Neural progenitor cell (in vitro differentiated cells): ENCODE results near the gene NCF2. TPM values are rescaled to one million over a fixed set of nuclear protein-coding genes. Genes with fewer than 3 reads are reported as not detected.

Source experiments
- DNase-seq: peaks from one replicate; pipeline ENCODE4 v3.0.0-alpha.2; 2016; ENCODE audit warnings: low spot score
- H2AFZ ChIP-seq: fragments of 200-600 bp; sonication (generic); replicated peaks from 2 replicates; pipeline ENCODE4 v1.6.1; 2016; ENCODE audit warnings: antibody characterized with exemption
- H3F3A ChIP-seq: fragments of 200-600 bp; sonication (generic); 2 replicates; pipeline ENCODE4 v1.6.1; 2016; ENCODE audit warnings: antibody characterized with exemption, low read depth
- H3K27ac ChIP-seq: fragments of 200-600 bp; sonication (generic); 2 replicates; pipeline ENCODE4 v1.5.1; 2016; ENCODE audit warnings: mild to moderate bottlenecking
- H3K27me3 ChIP-seq: fragments of 200-600 bp; sonication (generic); 2 replicates; pipeline ENCODE4 v1.6.1; 2016; ENCODE audit warnings: mild to moderate bottlenecking, moderate library complexity
- H3K36me3 ChIP-seq: fragments of 200-600 bp; sonication (generic); 2 replicates; pipeline ENCODE4 v1.5.1; 2016
- H3K4me1 ChIP-seq: fragments of 200-600 bp; sonication (generic); 2 replicates; pipeline ENCODE4 v1.6.1; 2016; ENCODE audit warnings: mixed run types
- H3K4me2 ChIP-seq: fragments of 200-600 bp; sonication (generic); 2 replicates; pipeline ENCODE4 v1.6.1; 2016
- H3K4me3 ChIP-seq: fragments of 200-600 bp; sonication (generic); 2 replicates; pipeline ENCODE4 v1.5.1; 2016
- H3K79me2 ChIP-seq: fragments of 200-600 bp; sonication (generic); 2 replicates; pipeline ENCODE4 v1.6.1; 2016; ENCODE audit warnings: low read depth
- H3K9ac ChIP-seq: fragments of 200-600 bp; sonication (generic); 2 replicates; pipeline ENCODE4 v1.6.1; 2016
- H3K9me3 ChIP-seq: fragments of 200-600 bp; sonication (generic); 2 replicates; pipeline ENCODE4 v1.5.1; 2016; ENCODE audit warnings: low read depth
- H4K20me1 ChIP-seq: fragments of 200-600 bp; sonication (generic); 2 replicates; pipeline ENCODE4 v1.6.1; 2016; ENCODE audit warnings: low read depth
- H3K27ac Mint-ChIP-seq: 3 replicates; pipeline ENCODE4 v1.8.0; 2021; ENCODE audit warnings: mixed read lengths
- H3K27me3 Mint-ChIP-seq: 2 replicates; pipeline ENCODE4 v1.8.0; 2022; ENCODE audit warnings: low read depth, mild to moderate bottlenecking, inconsistent platforms, moderate library complexity, mixed read lengths; ENCODE audit not compliant: insufficient read depth
- H3K36me3 Mint-ChIP-seq: 3 replicates; pipeline ENCODE4 v1.8.0; 2021; ENCODE audit warnings: mixed read lengths
- H3K4me1 Mint-ChIP-seq: 3 replicates; pipeline ENCODE4 v1.8.0; 2021; ENCODE audit warnings: mixed read lengths
- H3K4me3 Mint-ChIP-seq: 3 replicates; pipeline ENCODE4 v1.8.0; 2021; ENCODE audit warnings: mild to moderate bottlenecking, moderate library complexity, mixed read lengths
- H3K9me3 Mint-ChIP-seq: 3 replicates; pipeline ENCODE4 v1.8.0; 2020; ENCODE audit warnings: mixed read lengths
- EZH2 ChIP-seq: fragments of 200-600 bp; sonication (generic); IDR thresholded peaks from 2 replicates; pipeline ENCODE4 v1.6.1; 2017; ENCODE audit warnings: antibody characterized with exemption, mild to moderate bottlenecking, moderate library complexity
- EZH2phosphoT487 ChIP-seq: fragments of 200-600 bp; sonication (generic); IDR thresholded peaks from 2 replicates; pipeline ENCODE4 v1.6.1; 2017; ENCODE audit warnings: antibody characterized with exemption
- total RNA-seq: library from RNA; depleted of rRNA; stranded (reverse); fragments of >200 nt; gene quantifications from 2 replicates; pipeline ENCODE4 v1.2.3, GENCODE V29; 2015; ENCODE audit warnings: low replicate concordance
- TF ChIP-seq, protein P1 (sequence below): fragments of 200-600 bp; sonication (generic); IDR thresholded peaks from 2 replicates; pipeline ENCODE4 v1.5.1; 2017; ENCODE audit warnings: antibody characterized with exemption, mild to moderate bottlenecking

NCF2 gene
- total RNA-seq, 1 donor from 2014 or later = not detected

DNA sequence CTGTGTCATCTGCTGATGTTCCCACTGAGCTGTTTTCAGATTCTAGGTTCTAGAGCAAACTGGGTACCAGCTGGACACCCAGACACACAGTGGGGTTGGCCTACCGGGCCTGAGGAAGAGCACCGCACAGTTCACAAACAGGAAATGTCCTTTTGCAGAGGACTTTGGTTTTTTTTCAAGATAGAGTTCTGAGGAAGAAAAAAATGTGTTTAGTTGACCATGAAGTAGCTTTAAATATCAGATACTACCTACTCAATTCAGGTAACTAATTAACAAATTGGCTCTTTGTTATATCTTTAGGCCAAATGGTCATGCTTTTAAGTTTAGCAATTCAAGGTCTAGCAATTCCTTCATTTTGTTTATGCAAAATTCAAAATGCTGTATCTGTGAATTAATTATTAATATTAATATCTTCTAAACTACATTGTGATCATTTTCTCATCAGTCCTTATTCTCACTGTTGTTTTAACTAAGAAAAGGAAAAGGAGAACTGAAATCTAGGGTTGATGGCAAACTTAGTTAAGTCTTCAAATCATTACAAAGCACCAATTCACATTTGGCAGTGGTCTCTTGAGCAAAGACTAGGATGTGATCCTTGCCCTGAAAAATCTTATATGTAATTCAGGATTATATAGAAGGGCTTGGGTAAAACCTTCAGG lies 17.2 kb upstream of the NCF2 start:
- H4K20me1 ChIP-seq = no peaks in the 10 kb centered on the region
- H3K27ac Mint-ChIP-seq = no peak overlapping the region
- no peak overlapping the region for H3K9ac ChIP-seq
- no peaks in the 10 kb centered on the region for H3K9me3 Mint-ChIP-seq
- H3K9me3 ChIP-seq = no peaks in the 10 kb centered on the region
- H3K27me3 Mint-ChIP-seq = peaks cover 11% of the 10 kb centered on the region
- H3K4me2 ChIP-seq = no peak overlapping the region
- no peak overlapping the region for H3K4me3 Mint-ChIP-seq
- TF ChIP-seq, protein P1, sequence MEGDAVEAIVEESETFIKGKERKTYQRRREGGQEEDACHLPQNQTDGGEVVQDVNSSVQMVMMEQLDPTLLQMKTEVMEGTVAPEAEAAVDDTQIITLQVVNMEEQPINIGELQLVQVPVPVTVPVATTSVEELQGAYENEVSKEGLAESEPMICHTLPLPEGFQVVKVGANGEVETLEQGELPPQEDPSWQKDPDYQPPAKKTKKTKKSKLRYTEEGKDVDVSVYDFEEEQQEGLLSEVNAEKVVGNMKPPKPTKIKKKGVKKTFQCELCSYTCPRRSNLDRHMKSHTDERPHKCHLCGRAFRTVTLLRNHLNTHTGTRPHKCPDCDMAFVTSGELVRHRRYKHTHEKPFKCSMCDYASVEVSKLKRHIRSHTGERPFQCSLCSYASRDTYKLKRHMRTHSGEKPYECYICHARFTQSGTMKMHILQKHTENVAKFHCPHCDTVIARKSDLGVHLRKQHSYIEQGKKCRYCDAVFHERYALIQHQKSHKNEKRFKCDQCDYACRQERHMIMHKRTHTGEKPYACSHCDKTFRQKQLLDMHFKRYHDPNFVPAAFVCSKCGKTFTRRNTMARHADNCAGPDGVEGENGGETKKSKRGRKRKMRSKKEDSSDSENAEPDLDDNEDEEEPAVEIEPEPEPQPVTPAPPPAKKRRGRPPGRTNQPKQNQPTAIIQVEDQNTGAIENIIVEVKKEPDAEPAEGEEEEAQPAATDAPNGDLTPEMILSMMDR = no peak
- TF ChIP-seq EZH2 (no peak), EZH2phosphoT487 (no peak)
- H3K79me2 ChIP-seq = no peaks in the 10 kb centered on the region
- no peaks in the 10 kb centered on the region for H3K36me3 Mint-ChIP-seq
- no peaks in the 10 kb centered on the region for H3K27me3 ChIP-seq
- no peaks in the 10 kb centered on the region for H3K4me1 ChIP-seq
- no peak for DNase-seq
- H3K4me1 Mint-ChIP-seq = peaks cover 6% of the 10 kb centered on the region
- no peak overlapping the region for H3K27ac ChIP-seq
- no peaks in the 10 kb centered on the region for H3F3A ChIP-seq
- H3K4me3 ChIP-seq = no peak overlapping the region
- H2AFZ ChIP-seq = no peak overlapping the region
- H3K36me3 ChIP-seq = no peaks in the 10 kb centered on the region

DNA sequence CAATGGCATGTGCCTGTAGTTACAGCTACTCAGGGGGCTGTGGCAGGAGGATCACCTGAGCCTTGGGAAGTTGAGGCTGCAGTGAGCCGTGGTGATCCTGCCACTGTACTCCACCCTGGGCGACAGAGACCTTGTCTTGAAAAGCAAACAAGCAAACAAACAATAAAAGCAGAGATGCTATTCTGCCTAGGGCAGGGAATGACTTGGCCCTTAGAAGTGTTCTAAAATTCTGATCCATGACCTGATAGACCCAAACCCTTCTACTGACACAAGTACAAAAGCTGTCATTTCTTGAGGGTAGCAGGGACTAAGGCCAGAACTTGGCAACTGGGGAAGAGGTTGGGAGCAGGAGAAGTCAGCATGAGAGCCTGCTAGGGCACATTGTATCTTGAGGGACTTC lies 15.6 kb upstream of the NCF2 start:
- H3K36me3 ChIP-seq = no peaks in the 10 kb centered on the region
- no peak overlapping the region for H3K4me2 ChIP-seq
- no peak overlapping the region for H3K4me3 ChIP-seq
- H3K27ac ChIP-seq = no peak overlapping the region
- H4K20me1 ChIP-seq = no peaks in the 10 kb centered on the region
- no peaks in the 10 kb centered on the region for H3K4me1 ChIP-seq
- Mint-ChIP-seq H3K4me1 (peaks cover 6% of the 10 kb centered on the region), H3K4me3 (no peak overlapping the region), H3K36me3 (no peaks in the 10 kb centered on the region), H3K27ac (no peak overlapping the region), H3K9me3 (no peaks in the 10 kb centered on the region), H3K27me3 (peaks cover 8% of the 10 kb centered on the region)
- no peaks in the 10 kb centered on the region for H3K79me2 ChIP-seq
- DNase-seq = no peak
- TF ChIP-seq EZH2 (no peak), EZH2phosphoT487 (no peak)
- TF ChIP-seq, protein P1 = no peak
- no peaks in the 10 kb centered on the region for H3F3A ChIP-seq
- no peak overlapping the region for H2AFZ ChIP-seq
- H3K9ac ChIP-seq = no peak overlapping the region
- H3K27me3 ChIP-seq = no peaks in the 10 kb centered on the region
- no peaks in the 10 kb centered on the region for H3K9me3 ChIP-seq

DNA sequence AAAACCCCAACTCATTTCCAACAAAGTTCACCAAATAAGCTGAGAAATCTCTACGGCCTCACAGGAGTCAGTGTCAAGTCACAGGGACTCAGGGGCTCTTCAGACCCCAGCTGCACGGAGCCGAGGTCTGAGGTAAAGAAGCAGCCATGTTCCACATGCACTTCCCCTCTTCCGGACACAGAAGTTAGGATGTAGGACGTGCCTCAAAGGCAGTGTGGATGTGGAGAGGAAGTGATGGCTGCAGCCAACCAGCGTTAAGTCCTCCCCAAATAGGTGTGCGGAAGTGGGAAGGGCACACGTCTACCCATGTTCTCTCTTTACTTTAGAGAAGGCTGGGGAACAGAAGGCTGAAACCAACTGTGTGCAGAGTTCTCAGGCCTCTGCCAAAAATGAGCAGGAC lies 14.6 kb upstream of the NCF2 start:
- no peaks in the 10 kb centered on the region for H3K36me3 ChIP-seq
- H3K4me1 Mint-ChIP-seq = peaks cover 6% of the 10 kb centered on the region
- no peak for TF ChIP-seq EZH2phosphoT487
- TF ChIP-seq EZH2 = no peak
- TF ChIP-seq, protein P1 = no peak
- no peaks in the 10 kb centered on the region for H3K4me1 ChIP-seq
- H3K27ac Mint-ChIP-seq = no peak overlapping the region
- H4K20me1 ChIP-seq = no peaks in the 10 kb centered on the region
- no peak for DNase-seq
- H3K4me3 Mint-ChIP-seq = no peak overlapping the region
- H3K36me3 Mint-ChIP-seq = no peaks in the 10 kb centered on the region
- H3K9me3 Mint-ChIP-seq = no peaks in the 10 kb centered on the region
- H3K4me2 ChIP-seq = no peak overlapping the region
- no peaks in the 10 kb centered on the region for H3K9me3 ChIP-seq
- H3K9ac ChIP-seq = no peak overlapping the region
- H3K27me3 Mint-ChIP-seq = peaks cover 7% of the 10 kb centered on the region
- H3K27ac ChIP-seq = no peak overlapping the region
- no peak overlapping the region for H3K4me3 ChIP-seq
- H3F3A ChIP-seq = no peaks in the 10 kb centered on the region
- no peaks in the 10 kb centered on the region for H3K79me2 ChIP-seq
- H2AFZ ChIP-seq = no peak overlapping the region
- no peaks in the 10 kb centered on the region for H3K27me3 ChIP-seq
